Measurements from ENCODE around the gene MANSC1.

The MANSC1 gene

DNA sequence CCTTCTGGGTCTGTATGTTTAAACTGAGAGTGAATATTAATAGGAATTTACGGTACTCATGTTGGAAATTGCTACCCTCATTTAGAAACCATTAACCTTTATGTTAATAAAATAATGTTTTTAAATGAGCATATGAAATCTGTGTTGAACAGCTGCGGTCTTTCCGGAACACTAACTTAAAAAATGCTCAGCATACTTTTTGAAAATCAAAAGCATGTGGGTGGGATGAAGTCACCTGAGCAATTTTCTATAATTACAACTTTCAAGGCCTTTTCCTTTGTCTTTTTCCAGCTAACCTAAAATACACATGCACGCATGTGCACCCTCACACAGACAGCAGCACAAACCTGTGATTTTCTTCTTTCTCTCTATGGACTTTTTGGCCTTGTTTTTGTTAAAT is 46.7 kb upstream of the MANSC1 start:
- ATAC-seq = no peak
- TF ChIP-seq, protein P1, sequence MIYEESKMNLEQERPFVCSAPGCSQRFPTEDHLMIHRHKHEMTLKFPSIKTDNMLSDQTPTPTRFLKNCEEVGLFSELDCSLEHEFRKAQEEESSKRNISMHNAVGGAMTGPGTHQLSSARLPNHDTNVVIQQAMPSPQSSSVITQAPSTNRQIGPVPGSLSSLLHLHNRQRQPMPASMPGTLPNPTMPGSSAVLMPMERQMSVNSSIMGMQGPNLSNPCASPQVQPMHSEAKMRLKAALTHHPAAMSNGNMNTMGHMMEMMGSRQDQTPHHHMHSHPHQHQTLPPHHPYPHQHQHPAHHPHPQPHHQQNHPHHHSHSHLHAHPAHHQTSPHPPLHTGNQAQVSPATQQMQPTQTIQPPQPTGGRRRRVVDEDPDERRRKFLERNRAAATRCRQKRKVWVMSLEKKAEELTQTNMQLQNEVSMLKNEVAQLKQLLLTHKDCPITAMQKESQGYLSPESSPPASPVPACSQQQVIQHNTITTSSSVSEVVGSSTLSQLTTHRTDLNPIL (CRISPR knock-in tag; IDR thresholded peaks at IDR 0.05; ENCODE audit: low read depth) = no peak
- TF ChIP-seq ZFP30 (CRISPR knock-in tag; IDR thresholded peaks at IDR 0.05) (no peak), ZNF8 (CRISPR knock-in tag; IDR thresholded peaks at IDR 0.05) (no peak)

DNA sequence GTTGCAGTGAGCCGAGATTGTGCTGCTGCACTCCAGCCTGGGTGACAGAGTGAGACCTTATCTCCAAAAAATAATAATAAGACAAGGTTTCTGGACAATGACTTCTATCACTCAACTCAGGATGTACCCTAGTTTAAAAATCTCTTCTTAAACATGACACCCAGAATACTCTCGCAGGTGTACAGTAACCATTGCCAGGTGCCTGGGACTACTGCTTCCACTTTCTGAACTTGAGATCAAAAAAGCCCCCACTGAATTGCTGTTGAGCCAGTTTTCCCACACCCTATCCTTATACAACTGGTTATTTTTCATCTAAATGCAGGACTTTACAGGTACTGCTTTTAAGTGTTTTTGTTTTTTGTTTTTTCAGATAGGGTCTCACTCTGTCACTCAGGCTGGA is 43.1 kb upstream of the MANSC1 start:
- TF ChIP-seq SNAI2 (CRISPR knock-in tag; IDR thresholded peaks at IDR 0.05) (no peak), ZNF565 (CRISPR knock-in tag; conservative IDR thresholded peaks at IDR 0.05; ENCODE audit: low read depth) (no peak), TOX (CRISPR knock-in tag; IDR thresholded peaks at IDR 0.05; ENCODE audit: borderline replicate concordance) (no peak)
- ATAC-seq = no peak

DNA sequence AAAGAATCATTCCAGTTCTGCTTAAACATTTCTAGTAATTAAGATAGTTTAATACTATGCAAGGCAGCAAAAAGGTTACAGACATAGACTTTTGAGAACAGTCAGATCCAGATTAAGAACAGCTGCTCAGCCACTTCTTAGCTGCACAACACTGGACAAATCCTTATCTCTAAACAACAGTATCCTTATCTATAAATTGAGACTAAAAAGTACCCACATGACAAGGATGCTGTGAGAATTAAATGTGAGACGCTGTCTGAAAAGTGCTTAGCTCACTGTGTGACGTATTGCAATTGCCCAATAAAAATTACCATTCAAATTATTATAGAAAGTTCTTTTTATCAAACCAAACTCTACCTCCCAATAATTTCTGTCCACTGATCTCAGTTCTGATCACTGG is 42.4 kb upstream of the MANSC1 start:
- TF ChIP-seq, protein P2, sequence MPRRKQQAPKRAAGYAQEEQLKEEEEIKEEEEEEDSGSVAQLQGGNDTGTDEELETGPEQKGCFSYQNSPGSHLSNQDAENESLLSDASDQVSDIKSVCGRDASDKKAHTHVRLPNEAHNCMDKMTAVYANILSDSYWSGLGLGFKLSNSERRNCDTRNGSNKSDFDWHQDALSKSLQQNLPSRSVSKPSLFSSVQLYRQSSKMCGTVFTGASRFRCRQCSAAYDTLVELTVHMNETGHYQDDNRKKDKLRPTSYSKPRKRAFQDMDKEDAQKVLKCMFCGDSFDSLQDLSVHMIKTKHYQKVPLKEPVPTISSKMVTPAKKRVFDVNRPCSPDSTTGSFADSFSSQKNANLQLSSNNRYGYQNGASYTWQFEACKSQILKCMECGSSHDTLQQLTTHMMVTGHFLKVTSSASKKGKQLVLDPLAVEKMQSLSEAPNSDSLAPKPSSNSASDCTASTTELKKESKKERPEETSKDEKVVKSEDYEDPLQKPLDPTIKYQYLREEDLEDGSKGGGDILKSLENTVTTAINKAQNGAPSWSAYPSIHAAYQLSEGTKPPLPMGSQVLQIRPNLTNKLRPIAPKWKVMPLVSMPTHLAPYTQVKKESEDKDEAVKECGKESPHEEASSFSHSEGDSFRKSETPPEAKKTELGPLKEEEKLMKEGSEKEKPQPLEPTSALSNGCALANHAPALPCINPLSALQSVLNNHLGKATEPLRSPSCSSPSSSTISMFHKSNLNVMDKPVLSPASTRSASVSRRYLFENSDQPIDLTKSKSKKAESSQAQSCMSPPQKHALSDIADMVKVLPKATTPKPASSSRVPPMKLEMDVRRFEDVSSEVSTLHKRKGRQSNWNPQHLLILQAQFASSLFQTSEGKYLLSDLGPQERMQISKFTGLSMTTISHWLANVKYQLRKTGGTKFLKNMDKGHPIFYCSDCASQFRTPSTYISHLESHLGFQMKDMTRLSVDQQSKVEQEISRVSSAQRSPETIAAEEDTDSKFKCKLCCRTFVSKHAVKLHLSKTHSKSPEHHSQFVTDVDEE (CRISPR knock-in tag; IDR thresholded peaks at IDR 0.05) = peak; percentile 38; the same call in 1 of the 2 replicates
- TF ChIP-seq TCF4 (CRISPR knock-in tag; IDR thresholded peaks at IDR 0.05; ENCODE audit: borderline replicate concordance) (peak; percentile 76; the same call in 1 of the 2 replicates), ZNF8 (CRISPR knock-in tag; IDR thresholded peaks at IDR 0.05) (no peak)
- TF ChIP-seq, protein P3, sequence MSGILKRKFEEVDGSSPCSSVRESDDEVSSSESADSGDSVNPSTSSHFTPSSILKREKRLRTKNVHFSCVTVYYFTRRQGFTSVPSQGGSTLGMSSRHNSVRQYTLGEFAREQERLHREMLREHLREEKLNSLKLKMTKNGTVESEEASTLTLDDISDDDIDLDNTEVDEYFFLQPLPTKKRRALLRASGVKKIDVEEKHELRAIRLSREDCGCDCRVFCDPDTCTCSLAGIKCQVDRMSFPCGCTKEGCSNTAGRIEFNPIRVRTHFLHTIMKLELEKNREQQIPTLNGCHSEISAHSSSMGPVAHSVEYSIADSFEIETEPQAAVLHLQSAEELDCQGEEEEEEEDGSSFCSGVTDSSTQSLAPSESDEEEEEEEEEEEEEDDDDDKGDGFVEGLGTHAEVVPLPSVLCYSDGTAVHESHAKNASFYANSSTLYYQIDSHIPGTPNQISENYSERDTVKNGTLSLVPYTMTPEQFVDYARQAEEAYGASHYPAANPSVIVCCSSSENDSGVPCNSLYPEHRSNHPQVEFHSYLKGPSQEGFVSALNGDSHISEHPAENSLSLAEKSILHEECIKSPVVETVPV (CRISPR knock-in tag; IDR thresholded peaks at IDR 0.05) = 0 out of 2 replicates have a peak, but pooled peaks have one; percentile 26
- no peak; the same call in 1 of the 3 replicates for ATAC-seq

DNA sequence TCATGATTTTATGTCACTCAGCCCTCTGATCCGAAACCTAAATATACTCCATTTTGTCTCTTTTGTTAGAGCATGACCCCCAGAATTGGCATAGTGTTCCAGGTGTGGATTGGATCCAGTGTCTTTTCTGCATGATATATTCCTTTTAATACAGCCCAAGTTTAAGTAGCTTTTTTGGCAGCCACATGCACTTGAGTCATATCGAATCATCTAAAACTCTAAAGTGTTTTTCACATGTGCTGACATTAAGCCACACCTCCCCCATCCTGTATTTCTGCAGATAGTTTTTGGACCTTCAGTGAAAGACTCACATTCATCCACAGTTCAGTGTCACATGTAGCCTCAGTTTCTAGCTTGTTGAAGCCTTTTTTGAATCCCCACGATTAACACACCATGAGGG is 37.5 kb upstream of the MANSC1 start:
- peak; percentile 86 for ATAC-seq
- TF ChIP-seq ZFP30 (CRISPR knock-in tag; IDR thresholded peaks at IDR 0.05) (no peak), ISL1 (CRISPR knock-in tag; IDR thresholded peaks at IDR 0.05) (peak; percentile 84)

DNA sequence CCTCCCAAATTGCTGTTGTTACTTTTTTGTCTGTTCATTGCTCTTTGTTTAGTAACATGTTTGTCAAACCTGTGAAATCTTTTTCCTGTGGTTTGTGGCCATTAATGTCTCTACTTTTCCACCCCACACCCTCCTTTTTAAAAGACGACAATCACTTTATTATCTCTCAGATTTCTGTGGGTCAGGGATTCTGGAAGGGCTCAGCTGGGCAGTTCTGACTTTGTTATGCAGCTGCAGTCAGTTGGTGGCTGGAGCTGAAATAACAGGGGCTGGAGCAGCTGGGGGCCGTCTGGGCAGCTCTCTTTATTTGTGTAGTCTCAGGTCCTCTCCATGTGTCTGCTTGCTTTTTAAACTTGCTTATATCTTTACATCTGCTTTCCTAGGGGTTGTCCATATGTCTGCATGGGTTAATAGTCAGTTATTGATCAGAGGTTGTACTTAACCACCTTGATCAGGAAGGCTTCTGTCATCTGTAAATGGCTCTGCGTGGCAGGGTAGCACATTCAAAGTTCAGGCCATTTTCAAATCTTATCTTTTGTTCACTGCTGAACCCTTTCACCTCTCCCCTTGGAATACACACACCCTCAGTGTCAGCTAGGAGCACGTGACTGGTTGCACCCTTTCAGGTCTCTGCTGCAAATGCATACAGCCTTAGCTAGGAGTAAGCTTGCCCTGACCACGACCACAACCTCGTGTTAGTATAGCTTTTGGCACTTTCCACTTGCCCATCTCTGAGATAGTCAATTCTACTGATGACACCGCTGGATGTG is 34.7 kb upstream of the MANSC1 start:
- TF ChIP-seq ZNF8 (CRISPR knock-in tag; IDR thresholded peaks at IDR 0.05) = no peak
- no peak for ATAC-seq

DNA sequence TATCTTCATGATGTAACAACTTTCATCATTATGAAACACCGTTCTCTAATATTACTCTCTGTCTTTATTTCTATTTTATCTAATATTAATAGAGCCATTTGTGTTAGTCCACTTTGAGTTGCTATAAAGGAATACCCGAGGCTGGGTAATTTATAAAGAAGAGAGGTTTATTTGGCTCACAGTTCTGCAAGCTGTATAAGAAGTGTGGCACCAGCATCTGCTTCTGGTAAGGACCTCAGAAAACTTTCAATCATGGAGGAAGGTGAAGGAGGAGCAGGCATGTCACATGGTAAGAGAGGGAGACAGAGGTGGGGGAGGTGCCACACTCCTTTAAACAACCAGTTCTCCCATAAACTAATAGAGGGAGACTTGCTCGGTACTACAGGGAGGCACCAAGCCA is 31.9 kb upstream of the MANSC1 start:
- no peak for TF ChIP-seq ARNTL (CRISPR knock-in tag; IDR thresholded peaks at IDR 0.05; ENCODE audit: borderline replicate concordance, low read depth)
- no peak for TF ChIP-seq ZC3H10 (CRISPR knock-in tag; IDR thresholded peaks at IDR 0.05)
- TF ChIP-seq PPARA (CRISPR knock-in tag; IDR thresholded peaks at IDR 0.05; ENCODE audit: borderline replicate concordance) = no peak
- no peak for TF ChIP-seq TCF4 (CRISPR knock-in tag; IDR thresholded peaks at IDR 0.05; ENCODE audit: borderline replicate concordance)
- TF ChIP-seq ZNF70 (CRISPR knock-in tag; IDR thresholded peaks at IDR 0.05) = no peak
- TF ChIP-seq CSDC2 (CRISPR knock-in tag; IDR thresholded peaks at IDR 0.05) = no peak
- TF ChIP-seq ZNF8 (CRISPR knock-in tag; IDR thresholded peaks at IDR 0.05) = no peak
- no peak for TF ChIP-seq GLIS3 (CRISPR knock-in tag; IDR thresholded peaks at IDR 0.05)
- TF ChIP-seq ZFP3 (CRISPR knock-in tag; IDR thresholded peaks at IDR 0.05) = no peak
- TF ChIP-seq, protein P1 (CRISPR knock-in tag; IDR thresholded peaks at IDR 0.05; ENCODE audit: low read depth) = no peak
- no peak for ATAC-seq
